Measurements from ENCODE around the gene ADCY2. TPM values are rescaled to one million over a fixed set of nuclear protein-coding genes. Genes with fewer than 3 reads are reported as not detected.

ADCY2 gene
- total RNA-seq, 4 donors from 2014 or later, result 5.7 to 18.5 (median 7.8) TPM

- no peak for TF ChIP-seq CTCF (IDR thresholded peaks at IDR 0.05; ENCODE audit: low read depth)
Measured at GRCh38 chr5:7464182-7464581, 68.2 kb downstream of the ADCY2 start.

GRCh38 chr5:7467179-7467578, 71.2 kb downstream of the ADCY2 start:
- TF ChIP-seq CTCF (IDR thresholded peaks at IDR 0.05; ENCODE audit: low read depth), result no peak

- TF ChIP-seq CTCF (IDR thresholded peaks at IDR 0.05; ENCODE audit: low read depth), result no peak
Measured at GRCh38 chr5:7468742-7469141, 72.8 kb downstream of the ADCY2 start.

GRCh38 chr5:7471710-7472109, 75.8 kb downstream of the ADCY2 start:
- TF ChIP-seq CTCF (IDR thresholded peaks at IDR 0.05; ENCODE audit: low read depth), result no peak

GRCh38 chr5:7473115-7473514, 77.2 kb downstream of the ADCY2 start:
- TF ChIP-seq CTCF (IDR thresholded peaks at IDR 0.05; ENCODE audit: low read depth), result no peak

GRCh38 chr5:7473668-7474215, 77.8 kb downstream of the ADCY2 start:
- no peak for TF ChIP-seq CTCF (IDR thresholded peaks at IDR 0.05; ENCODE audit: low read depth)

GRCh38 chr5:7474821-7475403, 79.0 kb downstream of the ADCY2 start:
- TF ChIP-seq CTCF (IDR thresholded peaks at IDR 0.05; ENCODE audit: low read depth), result no peak
